GM21515 (cell line): ENCODE measurements around the gene TOMM20.

Experiments used
- ATAC-seq: cut with Tn5 transposase; IDR thresholded peaks from one replicate; pipeline ENCODE4 v1.9.1; 2021; ENCODE audit not compliant: unreplicated experiment

Gene TOMM20

DNA sequence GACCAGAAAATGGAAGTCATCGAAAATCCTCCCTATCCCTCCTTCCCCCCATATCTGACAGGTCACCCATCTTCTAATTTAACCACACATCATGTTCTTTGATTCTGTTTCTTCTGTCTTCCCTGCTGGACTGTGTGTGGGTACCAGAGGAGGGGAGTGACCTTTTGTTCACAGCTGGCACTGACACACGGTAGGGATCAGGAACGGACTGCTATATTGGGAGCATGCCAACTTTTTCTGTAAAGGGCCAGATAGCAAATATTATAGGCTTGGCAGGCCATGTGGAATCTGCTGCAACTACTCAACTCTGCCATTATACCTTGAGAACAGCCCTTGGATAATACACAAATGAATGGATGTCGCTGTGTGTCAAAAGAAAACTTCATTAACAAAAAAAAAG lies 7.5 kb upstream of the TOMM20 start:
- no peak for ATAC-seq

- ATAC-seq: no peak
Observed at GRCh38 chr1:235134171-235134570, 5.5 kb upstream of the TOMM20 start.

DNA sequence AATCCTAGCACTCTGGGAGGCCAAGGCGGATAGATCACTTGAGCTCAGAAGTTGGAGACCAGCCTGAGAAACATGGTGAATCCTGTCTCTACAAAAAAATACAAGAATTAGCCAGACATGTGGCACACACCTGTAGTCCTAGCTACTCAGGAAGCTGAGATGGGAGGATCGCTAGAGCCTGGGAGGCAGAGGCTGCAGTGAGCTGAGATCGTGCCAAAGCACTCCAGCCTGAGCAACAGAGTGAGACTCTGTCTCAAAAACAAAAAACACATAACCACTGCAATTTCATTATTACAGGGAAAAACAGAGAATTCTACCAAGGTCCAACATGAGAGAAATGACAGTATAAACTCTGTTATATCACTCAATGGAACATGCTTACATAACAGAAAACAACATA lies 4.4 kb upstream of the TOMM20 start:
- ATAC-seq: no peak

DNA sequence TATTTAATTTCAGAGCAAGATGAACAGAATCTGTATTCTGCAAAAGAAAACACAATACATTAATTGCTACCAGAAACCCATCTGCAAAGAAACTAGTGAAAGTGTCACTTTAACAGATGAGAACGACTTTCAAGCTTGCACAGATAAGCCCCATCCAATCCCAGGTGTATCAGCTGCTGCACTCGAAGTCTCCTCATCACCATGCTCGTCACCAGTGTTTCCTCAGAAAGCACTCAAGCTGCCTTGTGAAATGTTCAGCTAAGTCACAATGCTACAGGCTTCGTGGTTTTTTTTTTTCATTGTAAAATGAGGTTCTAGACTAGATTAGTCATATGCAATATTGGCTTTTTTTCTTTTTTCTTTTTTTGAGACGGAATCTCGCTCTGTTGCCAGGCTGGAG lies 3.3 kb upstream of the TOMM20 start:
- ATAC-seq: no peak

- no peak for ATAC-seq
Observed at GRCh38 chr1:235130766-235131270, 2.2 kb upstream of the TOMM20 start.

- ATAC-seq: no peak
Observed at GRCh38 chr1:235129774-235130570, 1.3 kb upstream of the TOMM20 start.

GRCh38 chr1:235127732-235128455 lies 743 bp downstream of the TOMM20 start:
- no peak for ATAC-seq

DNA sequence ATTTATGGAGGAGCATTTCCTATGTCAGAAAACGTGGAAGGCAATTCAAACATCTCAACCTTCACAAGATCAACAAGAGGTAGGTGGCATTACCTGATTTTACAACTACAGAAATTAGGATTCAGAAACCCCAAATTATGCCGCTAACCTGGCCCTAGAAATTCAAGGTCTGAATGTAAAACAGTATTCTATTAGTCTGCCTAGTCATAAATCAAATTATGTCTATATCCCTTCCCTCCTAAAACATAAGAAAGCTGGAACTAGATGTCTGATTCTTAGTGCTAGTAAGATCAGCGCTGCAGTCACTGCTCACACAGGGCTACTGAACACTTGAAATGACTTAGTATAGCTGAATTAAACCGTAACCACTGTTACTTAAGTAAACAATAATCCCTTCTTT lies 1.4 kb downstream of the TOMM20 start:
- ATAC-seq: no peak

DNA sequence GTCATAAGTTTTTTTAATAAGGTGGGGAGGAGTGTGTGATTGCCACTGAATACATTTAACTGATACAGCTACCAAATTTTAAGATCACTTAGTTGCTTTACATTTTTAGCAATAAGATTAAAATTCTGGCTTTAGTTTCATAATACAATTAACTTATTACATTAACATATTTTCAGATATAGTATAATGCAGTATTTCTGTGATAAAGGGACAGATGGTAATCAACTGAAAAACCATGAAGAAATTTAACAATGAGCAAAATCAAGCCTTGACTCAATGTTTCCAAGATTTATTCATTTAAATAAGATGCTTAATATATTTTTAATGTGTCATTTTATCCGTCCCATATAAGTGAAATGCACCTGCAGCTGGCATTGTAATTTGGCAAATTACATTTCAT lies 4.0 kb downstream of the TOMM20 start:
- no peak for ATAC-seq

- no peak for ATAC-seq
Observed at GRCh38 chr1:235124111-235124510, 4.5 kb downstream of the TOMM20 start.

GRCh38 chr1:235122348-235122747 lies 6.3 kb downstream of the TOMM20 start:
- no peak for ATAC-seq

- ATAC-seq: no peak
Observed at GRCh38 chr1:235113183-235113917, 15.3 kb downstream of the TOMM20 start.

GRCh38 chr1:235112297-235113182 lies 16.1 kb downstream of the TOMM20 start:
- no peak for ATAC-seq

DNA sequence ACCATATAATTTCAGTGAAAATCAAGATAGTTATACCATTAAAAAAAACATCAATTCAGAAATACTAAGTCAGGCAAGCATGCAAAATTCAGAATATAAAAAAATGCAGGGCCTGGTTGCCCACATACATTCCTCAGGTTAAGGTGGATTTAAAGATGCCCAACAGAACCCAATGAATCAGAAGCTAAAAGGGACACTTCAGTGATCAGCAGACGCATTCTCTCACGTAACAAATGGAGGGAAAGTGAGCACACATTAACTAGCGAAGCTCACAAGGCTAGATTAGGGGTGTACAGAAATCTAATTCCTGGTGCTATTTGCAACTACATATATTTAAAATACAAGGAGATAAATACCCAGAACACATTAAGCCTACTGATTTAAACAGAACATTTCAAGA lies 17.5 kb downstream of the TOMM20 start:
- ATAC-seq: no peak

- no peak for ATAC-seq
Observed at GRCh38 chr1:235108876-235109275, 19.8 kb downstream of the TOMM20 start.

- ATAC-seq: no peak
Observed at GRCh38 chr1:235108185-235108593, 20.4 kb downstream of the TOMM20 start.

- ATAC-seq: no peak
Observed at GRCh38 chr1:235107368-235108184, 21.1 kb downstream of the TOMM20 start.

DNA sequence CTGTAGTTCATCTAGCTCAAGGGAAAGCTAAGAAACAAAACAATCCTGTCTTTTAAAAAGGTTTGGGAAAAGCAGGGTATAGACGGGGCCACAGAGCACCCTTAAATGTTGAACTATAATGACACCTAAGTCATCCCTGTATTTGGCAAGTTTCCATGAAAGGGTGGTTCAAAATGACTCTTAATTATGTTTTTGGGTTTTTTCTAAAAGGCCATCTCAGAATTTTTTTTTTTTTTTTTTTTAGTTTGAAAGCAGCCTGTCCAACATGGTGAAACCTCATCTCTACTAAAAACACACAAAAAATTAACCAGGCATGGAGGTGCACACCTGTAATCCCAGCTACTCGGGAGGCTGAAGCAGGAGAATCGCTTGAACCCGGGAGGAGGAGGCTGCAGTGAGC lies 22.2 kb downstream of the TOMM20 start:
- no peak for ATAC-seq
